Inflammatory macrophage treated with lipopolysaccharide for 1 hour (primary cell): ENCODE measurements around the gene ITGA2.

Source experiments
- DNase-seq, 2 donors: peaks; one replicate each; pipeline ENCODE4 v3.0.0-alpha.2; 2020 to 2022

ITGA2 gene

DNA sequence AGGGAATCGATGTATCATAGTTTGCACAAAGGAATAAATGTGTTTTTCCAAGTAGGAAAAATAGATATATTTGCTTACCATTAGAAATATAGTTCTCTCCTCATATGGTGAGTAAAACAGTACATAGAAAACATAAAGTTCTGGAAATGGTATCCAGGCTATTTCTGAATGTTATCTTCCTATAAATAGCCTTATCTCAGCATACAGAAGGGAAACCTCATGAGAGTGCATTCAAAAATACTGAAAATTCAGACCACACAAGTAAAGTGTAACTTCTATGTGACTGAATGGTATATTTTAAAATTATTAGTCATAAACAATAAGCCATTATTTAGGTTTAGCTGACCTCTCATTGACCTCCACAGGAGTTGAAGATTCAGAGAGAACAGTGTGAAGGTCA lies 76.9 kb downstream of the ITGA2 start:
- DNase-seq = no peak

DNA sequence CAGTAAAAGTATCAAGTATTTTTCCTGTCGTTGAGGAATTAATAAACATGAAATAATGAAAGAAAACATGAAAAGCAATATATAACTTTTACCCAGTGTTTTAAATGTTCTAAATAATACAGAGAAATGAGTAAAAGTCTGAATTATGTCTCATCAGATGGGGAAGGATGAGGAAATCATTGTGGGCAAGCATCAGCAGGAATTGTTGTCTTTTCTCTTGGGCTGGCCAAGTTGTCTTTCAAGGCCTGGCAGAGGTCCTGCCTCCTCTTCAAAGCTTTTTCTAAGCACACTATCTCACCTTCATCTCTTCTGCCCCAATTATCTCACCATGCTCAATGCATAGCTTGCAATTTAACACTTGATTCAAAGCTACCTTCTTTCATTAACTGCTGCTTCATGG lies 78.5 kb downstream of the ITGA2 start:
- DNase-seq = no peak

DNA sequence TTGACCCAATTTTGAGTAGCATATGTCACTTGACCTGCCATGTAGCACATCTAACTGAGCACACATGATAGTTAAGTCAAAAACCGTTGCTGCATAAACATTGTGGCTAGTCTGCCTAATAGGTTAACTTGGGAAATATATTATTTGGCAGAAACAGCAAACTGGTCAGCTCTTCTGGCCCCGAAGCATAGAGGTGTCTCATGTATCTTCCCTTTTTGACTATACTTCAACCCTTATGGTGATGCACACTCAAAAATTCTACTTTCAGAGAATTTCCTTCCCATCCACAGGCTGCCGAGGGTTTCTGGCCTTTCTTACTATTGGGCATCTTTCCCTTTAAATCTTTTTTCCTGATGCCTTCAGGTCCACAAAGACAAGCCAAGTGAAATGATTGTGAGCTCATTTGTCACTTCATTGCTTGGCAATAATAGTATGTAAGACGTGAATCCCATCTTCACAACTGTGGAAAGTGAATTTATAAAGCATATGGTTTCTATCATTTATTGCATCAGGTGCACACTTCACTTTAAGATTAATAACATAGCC lies 79.2 kb downstream of the ITGA2 start:
- no peak for DNase-seq

DNA sequence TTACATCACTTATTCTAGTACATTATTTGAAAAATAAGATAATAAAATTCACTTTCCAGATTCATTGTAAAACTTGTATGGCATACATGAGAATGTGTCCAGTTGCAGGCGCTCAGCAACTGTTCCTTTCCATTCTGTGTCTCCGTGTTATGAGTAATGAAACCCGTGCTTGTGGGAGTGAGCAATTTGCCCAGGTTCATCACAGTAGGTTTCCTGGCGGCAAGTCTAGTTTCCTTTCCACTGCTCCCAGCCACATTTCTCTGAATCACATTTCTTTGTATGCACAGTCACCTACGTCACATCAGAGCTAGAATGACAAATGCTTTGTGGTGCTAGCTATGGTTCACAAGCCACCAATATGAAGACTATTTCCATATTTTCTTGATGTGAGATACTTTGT lies 80.5 kb downstream of the ITGA2 start:
- DNase-seq = no peak

- DNase-seq = no peak
Observed at GRCh38 chr5:53071298-53071697, 82.1 kb downstream of the ITGA2 start.

DNA sequence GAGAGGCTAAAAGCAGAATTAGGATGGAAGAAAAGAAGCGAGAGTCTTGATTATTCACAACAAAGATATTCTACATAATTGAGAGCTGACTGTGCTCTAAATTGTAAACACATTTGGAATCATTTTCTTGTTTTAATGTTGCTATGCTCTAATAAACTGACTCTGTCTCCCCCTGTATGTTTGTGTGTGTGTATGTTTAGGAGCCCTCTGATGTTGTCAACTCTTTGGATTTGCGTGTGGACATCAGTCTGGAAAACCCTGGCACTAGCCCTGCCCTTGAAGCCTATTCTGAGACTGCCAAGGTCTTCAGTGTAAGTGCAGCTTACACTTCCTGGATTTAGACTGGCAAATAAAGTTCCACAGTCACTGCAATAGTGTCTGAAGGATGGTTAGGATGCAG lies 82.6 kb downstream of the ITGA2 start:
- DNase-seq = no peak

GRCh38 chr5:53073348-53073747 lies 84.2 kb downstream of the ITGA2 start:
- DNase-seq = no peak

DNA sequence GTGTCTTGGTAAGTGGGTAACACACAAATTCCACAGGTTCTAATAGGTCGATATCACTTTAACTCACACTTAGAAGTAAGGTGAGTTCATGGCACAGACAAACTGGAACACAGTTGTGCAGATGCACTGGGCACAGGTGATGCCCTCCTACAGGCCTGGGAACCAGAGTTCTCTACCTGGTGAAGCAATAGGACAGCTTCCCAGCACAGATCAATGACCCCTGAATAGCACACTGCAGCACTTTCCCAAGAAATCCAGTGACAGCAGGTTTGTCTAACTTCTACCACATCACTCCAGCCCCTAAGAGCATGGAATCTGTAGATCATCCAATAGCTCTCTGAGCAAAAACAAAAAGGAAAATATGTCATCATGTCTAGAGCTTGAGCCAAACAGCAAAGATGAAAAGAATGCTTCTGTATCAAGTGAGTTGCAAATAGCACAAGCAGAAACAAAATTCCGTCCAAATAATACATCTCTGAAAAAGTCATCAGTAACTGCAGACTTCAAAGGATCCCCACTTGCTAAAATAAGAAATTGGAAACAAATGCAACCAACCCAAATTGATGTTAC lies 86.9 kb downstream of the ITGA2 start:
- no peak for DNase-seq

DNA sequence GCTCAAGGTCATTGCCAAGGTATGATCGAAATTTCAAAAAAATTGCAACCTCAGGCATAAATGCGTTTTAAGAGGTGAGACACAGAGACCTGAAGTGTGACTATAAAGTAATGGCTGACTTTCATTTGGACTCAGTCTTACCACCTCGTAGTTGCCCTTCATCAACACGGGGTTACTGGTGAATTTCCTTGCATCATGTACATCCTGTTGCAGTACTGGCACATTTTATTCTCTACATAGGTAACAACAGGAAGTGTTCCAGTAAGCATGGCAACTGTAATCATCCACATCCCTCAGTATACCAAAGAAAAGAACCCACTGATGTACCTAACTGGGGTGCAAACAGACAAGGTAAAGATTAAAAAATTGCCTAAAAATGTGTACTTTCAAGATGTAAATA lies 91.1 kb downstream of the ITGA2 start:
- DNase-seq = no peak

DNA sequence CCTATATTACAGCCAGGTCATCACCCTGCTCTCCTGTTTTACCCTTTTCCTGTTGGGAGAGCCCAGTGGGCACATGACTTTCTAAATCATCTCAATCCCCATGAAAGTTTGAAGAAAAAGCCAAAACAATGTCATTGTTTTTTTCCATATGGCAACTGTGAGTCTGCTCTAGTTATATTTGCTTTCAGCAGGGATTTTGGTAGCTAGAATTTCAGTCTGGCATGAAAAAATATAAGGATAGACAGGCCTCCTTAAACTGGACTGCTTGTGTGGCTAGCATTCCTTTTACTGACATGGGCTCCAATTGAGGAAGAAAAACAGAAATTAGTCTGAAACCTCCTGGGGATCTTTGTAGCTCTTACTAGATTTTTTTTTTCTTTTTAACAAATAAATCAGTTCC lies 94.8 kb downstream of the ITGA2 start:
- no peak for DNase-seq

GRCh38 chr5:53084546-53085255 lies 95.5 kb downstream of the ITGA2 start:
- no peak for DNase-seq

DNA sequence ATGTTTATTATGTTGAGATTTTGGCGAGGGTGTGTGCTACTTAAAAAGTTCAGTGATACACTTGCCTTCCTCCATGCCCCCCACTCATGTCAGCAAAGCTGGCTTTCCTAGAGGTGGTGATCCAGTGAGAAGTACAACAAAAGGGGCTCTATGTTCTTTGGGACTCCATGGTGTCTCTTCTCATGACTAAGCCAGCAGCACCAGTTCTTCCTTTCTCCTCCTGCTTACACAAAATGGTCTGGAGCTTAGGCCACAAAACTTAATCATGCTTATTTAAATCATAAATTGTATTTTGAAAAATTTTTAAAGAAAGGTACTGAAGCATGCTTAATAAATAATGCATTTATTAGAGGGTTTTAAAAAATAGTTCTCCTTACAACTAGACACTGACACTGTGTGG lies 98.0 kb downstream of the ITGA2 start:
- no peak for DNase-seq

- DNase-seq = no peak
Observed at GRCh38 chr5:53087621-53088121, 98.5 kb downstream of the ITGA2 start.

DNA sequence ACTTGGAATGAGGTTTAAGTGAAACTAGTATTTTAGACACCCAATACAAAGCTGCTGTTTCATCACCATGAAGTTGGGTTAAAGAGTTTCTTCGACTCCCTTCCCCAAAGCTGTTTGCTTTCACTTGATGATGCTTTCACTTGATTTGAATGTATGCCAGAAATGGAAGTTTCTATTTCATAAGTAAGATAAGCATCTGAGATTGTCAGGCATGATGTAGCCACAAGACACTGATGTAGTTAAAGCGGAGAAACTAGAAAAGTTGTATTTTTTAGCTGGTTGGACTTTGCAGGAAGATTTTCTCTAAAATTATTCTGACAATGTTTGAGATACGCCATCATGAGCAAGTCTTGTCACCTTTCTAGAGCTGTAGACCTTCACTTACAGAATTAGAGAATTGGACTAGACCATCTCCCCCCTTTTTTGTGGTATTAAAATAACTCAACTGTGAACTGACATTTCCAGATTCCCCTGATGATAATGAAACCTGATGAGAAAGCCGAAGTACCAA lies 100.4 kb downstream of the ITGA2 start:
- no peak for DNase-seq

- no peak for DNase-seq
Observed at GRCh38 chr5:53090229-53090628, 101.1 kb downstream of the ITGA2 start.

GRCh38 chr5:53091289-53091688 lies 102.1 kb downstream of the ITGA2 start:
- DNase-seq = no peak

DNA sequence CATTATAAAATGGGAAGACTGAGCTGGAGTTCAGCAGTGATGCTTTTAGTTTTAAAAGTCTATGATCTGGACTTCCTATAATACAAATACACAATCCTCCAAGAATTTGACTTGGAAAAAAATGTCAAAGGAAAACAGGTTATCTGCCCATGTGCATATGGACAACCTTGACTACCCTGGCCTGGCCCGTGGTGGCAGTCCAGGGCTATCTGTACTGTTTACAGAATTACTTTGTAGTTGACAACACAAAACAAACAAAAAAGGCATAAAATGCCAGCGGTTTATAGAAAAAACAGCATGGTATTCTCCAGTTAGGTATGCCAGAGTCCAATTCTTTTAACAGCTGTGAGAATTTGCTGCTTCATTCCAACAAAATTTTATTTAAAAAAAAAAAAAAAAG lies 103.1 kb downstream of the ITGA2 start:
- DNase-seq = no peak

GRCh38 chr5:53095217-53095616 lies 106.1 kb downstream of the ITGA2 start:
- DNase-seq = no peak

- DNase-seq = peak; percentile 27 to 85
Observed at GRCh38 chr5:53095931-53096525, 106.9 kb downstream of the ITGA2 start.

DNA sequence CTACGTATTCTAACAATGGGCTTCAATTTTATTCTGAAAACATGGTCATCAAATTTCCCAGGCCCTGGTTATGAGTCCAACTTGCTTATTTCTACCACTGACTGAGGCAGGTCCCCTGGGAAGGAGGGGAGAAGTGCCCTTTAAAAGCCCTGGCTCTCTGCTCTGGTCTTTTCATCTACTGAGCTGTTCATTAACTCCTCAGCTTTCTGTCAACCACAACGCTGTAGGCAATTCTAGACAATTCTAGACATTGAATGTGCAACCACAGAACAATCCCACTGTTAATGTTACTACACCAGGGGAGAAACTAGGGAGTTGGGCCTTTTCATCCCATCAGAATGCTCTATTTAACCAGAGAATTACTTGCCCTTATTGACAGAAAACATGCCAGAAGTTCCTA lies 110.4 kb downstream of the ITGA2 start:
- no peak for DNase-seq

DNA sequence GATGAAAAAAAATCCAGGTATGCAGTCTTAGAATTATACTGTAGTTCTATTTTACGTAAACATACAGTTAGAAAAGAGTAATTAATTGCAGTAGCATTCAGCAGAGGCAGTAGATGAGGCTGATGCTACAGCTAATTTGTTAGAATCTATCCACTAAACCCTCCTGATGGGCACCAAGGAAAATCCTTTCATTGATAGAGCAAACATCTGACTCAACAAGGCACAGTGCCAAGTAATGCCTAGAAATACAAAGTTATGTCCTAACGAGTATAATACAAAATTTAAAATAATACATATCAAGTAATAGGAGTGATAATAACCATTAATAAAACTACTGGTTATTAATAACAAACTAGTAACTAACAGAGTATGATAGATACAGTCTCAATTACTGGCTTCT lies 111.5 kb downstream of the ITGA2 start:
- DNase-seq = no peak

DNA sequence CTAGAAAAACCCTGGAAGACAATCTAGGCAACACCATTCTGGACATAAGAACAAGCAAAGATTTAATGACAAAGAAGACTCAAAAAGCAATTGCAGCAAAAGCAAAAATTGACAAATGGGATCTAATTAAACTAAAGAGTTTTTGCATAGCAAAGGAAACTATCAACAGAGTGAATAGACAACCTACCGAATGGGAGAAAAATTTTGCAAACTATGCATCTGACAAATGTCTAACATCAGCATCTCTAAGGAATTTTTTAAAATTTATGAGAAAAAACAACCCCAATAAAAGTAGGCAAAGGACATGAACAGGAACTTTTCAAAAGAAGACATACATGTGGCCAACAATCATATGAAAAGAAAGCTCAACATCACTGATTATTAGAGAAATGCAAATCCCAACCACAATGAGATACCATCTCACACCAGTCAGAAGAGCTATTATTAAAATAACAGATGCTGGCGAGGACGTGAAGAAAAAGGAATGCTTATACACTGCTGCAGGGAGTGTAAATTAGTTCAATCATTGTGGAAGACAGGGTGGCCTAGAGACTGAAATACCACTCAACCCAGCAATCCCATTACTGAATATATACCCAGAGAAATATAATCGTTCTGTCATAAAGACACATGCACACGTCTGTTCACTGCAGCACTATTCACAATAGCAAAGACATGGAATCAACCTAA lies 116.6 kb downstream of the ITGA2 start:
- DNase-seq = no peak

DNA sequence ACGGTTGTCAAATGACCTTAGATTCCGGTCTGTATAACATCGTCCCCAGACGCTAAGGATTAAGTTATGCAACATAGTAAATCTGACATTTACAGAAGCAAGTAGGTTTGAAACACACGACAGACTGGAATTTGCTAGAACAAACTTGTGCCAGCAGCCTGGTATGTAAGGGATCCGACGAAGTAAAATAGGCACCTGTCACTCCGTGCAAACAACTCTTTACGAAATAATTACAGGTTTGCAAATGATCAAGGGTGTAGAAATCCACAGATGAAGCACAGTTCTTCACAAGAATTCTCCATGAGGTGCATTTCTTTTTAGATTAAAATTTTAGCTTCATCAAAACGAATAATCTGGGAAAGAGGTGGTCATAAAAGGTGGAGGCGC lies 119.9 kb downstream of the ITGA2 start:
- peak; percentile 5 to 16 for DNase-seq
